ENCODE measurements around the gene RNF150.
"Not testable (repeated sequence)": the region's sequence is repeated elsewhere in the genome, so short reads cannot be mapped to it uniquely, and the experiment has no call there.

Gene RNF150

DNA sequence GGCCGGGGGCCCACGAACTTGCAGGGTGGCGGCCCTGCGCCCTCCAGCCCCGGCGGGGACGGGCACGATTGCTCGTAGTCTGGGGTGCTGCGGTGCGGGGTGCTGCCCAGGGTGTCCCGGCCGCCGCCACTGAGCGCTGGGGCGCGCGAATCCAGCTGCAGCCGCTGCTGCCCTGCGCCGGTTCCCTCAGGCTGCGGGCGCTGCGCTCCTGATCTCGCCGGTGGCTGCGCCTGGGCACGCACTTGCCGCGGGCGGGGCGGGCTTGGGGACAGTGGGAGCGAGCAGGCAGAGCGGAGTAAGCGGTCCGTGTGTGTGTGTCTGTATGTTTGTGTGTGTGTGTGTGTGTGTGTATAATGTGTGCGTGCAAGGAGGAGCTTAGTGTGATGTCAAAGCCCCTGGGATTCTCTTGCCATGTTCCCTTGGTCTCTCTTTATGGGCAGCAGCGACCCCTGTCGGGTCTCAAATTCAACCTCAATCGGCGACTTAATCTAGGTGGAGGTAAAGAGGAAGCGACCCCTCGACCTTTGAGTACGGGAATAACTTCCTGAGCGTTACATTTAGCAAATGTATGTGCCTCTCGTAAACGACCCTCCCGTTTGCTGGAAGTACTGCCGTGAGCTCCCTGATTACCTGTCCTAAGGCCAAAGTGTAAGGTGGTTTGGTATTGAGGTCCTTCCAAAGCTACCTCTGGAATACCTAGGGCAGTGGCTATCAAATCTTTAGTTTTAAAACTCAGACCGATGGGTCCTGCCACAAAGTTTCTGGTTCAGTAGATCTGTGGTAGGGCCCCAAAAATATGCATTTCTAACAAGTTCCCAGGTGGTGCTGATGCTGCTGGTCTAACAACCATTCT is at the start of gene RNF150:
RNF150 (minus strand) TSS at position 324 of the 853 bp plus-strand sequence.
- DNase-seq, result peak; percentile 40

DNA sequence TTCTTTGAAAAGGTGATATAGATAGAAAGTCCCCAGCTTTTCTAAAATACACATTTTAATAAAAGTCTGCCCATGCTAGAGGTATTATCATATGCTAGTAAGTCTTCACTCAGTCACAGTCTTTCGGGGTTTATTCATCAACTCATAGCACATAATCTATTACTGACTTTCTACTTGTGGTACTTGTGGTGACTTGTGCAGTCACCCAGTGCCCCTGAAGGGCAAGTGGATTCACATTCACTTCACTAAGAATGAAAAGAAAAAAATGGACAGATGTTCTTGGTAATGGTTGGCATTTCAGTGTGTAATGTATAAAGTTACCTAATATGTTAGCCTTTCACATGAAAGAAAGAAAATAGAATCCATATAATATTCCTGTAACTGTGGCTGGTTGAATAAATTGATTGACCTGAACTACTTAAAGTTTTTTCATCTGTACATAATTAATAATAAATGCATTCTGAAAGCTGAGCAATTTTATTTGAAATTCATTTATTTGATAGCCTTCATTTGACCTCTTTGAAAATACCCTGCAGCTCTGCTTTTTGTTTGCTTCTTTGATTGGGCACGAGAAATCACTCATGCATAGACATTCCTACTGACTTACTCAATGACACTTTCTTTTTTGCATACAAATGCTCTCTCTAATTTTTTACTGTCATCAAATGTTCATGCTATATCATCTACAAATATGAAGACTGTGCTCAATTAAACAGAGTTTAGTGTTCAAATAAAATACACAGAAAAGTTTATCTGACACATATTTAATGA is 47.9 kb upstream of the RNF150 start:
- no peak for DNase-seq

DNA sequence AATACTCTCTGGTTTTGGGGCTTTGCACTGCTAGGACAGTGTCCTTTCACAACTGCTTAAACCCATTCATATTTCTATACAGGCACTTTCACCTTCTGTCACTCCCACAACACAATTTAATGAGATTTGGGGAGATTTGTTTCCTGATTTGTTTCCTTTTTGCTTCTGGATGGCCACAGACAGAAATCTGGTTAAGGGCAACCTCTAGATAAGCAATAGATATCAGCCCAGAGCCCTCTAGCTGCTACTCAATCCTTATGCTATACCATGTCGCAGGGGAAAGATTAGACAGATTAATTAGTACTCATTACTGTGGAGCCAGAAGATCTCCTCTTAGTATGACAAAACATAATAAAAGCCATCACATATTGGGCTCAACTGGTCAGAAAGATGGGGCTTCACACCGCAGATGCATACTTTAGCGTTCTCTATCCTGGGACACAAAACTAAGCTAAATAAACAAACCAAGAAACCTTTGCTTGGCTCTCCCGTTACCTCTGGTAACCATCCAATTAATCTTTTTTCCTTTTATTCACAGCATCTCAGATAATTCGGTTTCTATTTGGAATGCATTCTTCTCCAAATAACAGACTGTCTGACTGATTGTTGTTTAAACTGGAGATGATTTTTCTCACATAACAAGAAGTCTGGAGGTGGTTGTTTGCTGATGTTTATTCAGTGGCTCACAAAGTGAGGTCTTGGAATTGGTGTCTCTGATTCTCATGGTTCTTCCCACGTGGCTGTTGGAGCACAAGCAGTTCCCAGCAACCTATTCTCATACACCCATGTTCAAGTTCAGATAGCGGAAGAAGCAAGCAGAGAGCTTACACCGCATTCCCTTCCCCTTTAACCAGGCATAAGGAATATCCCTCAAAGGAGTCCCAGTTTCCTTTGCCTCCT is 46.5 kb upstream of the RNF150 start:
- no peak for DNase-seq

DNA sequence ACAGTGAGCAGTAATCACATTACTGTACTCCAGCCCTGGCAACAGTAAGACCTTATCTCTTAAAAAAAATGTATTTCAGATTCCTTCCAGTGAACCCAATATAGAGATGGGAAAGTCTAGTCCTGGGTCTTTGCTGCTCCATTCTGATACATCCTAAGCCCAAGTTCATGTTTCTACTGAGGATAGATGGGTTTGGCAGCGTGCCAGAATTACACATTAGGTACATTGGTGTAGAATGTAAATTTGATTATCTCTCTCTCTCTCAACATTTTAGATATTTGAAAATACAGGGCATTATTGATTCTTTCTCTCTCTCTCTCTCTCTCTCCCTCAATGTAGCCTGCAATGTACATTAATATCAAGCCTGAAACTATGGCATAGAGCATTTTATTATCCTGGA is 43.9 kb upstream of the RNF150 start:
- DNase-seq, result no peak

DNA sequence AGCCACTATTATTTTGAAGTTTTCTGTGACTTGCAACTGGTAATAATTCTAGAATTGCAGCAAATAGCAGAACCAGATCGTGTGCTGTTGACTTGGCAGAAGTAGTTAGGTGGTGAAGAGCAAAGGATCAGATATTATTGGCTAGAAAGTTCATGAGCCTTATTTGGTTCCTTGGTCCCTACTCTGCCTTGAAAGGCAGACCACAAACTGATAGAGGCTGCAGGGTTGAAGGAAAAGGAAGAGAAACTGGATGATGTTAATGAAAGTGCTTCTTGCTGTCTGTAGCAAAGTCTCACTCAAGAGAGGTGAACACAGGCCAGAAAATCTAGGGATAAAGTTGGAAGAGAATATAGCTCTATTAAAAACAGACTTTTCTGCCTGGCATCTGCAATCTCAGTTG is 41.2 kb upstream of the RNF150 start:
- DNase-seq, result no peak

DNA sequence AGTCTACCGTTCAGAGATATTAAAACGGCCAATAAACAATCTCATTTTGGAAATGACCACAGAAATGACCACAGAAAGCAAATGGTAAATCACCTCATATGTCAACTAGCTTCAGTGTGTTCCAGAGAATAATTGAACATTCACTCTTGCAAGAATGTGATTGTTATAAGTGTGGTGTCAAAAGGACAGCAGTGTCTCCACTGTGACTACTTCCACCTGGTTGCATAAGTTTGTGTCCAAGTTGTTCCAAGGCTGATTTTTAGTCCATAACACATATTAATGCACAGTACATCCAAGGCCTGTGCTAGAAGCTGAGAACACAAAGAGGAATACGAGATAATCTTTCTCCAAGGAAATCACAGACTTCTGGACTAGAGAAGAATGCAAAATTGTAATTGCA is 37.4 kb upstream of the RNF150 start:
- no peak for DNase-seq

DNA sequence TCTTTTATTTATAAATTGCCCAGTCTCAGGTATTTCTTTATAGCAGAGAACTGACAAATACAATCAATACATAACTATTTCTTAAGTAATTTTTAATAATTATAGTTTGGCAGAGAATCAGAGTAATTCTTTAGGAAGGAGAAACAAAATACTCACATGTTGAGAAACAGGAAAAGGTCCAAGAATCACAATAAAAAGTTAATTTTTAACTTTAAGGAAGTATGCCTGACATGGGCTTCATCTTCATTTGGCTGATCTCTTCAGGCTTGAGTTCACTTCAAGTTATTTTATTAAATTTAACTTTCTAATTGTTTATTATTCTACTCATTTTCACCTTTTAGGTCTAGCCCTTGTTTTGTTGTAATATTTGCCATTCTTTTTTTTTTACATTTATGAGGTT is 36.1 kb upstream of the RNF150 start:
- DNase-seq, result no peak

DNA sequence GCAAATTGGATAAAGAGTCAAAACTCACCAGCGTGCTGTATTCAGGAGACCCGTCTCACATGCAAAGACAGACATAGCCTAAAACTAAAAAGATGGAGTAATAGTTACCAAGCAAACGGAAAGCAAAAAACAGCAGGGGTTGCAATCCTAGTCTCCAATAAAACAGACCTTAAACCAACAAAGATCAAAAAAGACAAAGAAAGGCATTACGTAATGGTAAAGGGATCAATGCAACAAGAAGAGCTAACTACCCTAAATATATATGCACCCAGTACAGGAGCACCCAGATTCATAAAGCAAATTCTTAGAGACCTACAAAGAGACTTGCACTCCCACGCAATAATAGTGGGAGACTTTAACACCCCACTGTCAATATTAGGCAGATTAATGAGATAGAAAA is 31.7 kb upstream of the RNF150 start:
- not testable (repeated sequence) for DNase-seq

DNA sequence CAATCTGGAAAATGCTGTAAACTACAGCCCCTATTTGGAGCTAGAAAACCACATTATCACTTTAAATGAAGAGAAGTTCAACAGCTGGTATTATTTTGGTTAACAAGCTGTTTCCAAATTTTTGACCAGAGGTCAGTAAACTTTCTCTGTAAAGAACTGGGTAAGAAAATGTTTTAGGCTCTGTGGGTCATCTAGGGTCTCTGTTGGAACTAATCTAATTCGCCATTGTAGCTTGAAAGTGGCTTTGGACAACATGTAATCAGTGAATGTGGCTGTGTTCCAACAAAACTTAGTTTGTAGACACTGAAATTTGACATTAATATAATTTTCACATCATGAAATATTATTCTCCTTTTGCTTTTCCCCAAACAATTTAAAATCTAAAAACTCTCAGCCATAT is 25.8 kb upstream of the RNF150 start:
- DNase-seq, result no peak

DNA sequence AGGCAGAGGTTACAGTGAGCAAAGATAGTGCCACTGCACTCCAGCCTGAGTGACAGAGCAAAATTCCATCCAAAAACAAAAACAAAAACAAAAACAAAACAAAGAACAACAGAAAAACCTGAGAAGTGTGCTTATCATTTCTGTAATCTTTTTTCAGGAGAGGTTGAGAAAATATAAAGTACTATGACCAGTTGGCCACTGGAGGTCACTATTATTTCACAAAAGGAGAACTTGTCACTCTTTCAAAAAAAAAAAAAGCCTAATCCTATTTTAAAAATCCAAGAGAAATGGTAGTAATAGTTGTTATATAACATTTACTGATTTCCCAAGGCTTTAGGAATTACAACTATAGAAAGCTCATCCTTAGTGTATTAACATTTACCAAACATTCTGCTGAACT is 24.9 kb upstream of the RNF150 start:
- DNase-seq, result no peak

DNA sequence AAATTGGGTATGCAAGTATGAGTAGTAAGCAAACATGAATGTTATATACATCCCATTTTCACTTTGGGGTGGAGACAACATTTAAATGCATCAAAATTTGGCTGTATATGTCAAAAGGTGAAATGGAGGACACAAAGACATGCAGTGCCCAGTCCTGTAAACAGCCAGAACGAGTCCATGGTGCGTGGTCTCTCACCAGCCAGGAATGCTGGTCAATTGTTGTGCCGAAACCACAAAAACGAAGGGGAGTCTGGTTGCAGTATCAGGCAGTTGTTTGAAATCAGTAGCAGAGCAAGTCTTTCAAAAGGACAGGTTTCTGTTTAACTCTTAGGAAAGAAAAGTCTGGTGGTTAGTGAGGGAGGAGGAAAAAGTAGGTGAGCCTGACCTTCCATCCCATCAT is 22.3 kb upstream of the RNF150 start:
- no peak for DNase-seq

DNA sequence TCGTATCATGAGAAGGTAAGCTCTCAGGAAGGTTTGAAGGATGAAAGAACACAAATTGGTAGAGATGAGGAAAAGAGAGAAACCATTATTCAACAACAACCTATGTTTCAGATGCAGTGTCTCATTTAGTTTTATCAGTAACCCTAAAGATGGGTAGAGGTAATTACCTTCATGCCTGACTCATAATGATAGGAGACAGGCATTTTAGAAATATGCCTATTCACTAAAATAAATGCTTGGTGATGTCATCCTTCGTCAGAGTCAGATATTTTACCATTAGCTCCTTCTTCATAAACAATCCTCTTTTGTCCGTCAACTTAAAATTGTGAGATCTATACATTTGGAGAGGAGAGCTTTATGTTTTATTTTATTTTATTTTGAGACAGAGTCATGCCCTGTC is 21.5 kb upstream of the RNF150 start:
- no peak for DNase-seq

DNA sequence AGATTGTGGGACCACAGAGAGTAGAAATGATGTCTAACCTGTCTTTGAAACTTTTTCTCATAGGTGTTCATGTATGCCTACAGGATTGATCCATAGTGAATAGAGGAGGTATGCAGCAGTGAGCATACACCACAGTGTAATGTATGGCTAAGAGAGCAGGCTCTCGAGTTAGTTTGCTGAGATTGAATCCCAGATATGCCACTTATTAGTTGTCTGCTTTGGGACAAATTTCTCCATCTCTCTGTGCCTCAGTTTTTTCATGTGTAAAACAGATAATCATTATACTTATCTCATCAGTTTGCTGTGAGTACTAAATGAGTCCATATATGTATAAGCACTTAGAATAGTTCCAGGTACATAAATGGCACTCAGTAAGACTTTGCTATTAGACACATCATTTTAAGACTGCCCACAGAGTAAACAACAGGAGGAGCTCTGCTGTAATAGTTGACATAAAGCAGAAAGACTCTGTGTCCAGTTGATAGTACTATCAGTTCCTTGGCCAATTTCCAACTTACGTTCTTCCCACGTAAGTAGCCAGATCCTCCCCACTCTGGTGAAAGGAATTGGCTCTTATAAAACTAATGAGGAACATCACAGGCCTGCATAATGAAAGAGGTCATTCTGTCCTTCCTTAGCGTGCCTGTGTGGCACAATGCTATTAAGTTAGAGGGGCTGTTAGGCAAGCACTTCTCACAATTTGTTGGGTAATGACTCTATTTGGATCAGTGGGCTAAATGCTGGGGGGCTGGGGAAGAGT is 20.7 kb upstream of the RNF150 start:
- DNase-seq, result no peak

DNA sequence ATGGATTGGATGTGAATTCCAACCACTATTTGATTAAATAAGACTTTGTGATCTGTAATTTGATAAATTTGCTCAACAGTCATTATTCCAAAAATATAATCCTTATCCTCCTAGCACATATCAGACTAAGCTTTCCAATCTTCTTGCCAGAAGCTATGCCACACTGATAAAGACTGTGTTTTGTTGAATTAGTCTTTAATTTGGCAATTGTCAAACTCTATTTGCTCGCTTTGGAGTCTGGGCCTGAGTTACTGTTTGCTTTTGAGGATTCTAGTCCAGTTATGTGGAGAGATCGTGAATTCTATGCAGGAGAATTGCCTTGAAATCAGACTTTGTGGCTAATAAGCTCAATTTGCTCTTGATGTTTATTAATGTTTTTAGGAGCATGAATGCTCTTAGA is 10.9 kb upstream of the RNF150 start:
- DNase-seq, result no peak

DNA sequence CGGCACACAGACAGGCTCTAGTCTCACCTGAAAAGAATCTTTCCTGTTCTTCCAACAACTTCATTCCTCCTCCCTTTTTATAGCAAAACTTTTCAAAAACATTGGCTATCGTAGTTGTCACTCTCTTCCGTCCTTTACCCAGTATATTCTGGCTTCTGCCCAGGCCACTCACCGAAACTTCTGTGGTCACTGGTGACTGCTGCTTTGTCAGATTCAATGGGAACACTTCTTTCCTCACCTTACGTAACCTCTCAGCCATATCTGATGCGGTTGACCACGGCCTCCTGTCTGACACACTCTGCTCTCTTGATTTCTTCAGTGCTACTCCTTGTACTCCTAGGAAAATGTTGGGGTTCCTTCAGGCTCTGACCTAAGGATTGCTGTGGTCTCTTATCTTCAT is 9.2 kb upstream of the RNF150 start:
- DNase-seq, result no peak

DNA sequence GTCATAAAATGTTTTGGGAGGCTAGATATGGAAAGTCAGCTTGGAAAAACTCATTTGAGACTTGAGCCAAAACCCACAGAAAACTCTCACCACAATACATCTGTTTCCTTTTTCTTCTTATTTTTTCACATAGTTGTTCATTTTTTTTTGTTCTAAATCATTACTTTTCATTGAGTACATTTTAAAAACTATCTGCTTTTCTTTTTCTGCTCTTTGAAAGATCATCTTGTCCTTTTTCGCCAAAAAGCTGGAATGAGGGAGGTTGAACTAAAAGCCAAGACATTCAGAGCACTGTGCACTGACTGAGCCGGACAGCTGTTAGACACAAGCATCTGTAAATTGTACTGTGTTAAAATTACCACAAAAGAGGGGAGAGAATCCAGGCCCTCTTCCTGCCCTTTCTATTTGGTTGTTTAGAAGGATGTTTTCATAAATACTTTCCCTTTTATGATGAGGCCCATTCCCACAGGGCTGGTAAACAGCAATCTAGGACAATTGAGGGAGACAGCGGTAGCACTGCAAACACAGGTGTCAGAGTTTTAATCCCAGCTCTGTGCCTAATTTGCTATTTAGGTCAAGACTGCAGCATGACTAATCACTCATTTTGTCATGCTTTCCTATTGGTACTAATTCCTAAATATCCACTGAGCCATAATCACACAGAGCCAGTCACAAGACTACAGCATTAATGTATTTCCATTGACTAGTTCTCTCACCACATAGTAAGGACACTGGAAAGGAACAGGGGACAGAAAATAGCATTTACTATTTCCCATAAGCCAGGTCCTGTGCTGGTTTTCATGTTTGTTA is 7.3 kb upstream of the RNF150 start:
- DNase-seq, result no peak

DNA sequence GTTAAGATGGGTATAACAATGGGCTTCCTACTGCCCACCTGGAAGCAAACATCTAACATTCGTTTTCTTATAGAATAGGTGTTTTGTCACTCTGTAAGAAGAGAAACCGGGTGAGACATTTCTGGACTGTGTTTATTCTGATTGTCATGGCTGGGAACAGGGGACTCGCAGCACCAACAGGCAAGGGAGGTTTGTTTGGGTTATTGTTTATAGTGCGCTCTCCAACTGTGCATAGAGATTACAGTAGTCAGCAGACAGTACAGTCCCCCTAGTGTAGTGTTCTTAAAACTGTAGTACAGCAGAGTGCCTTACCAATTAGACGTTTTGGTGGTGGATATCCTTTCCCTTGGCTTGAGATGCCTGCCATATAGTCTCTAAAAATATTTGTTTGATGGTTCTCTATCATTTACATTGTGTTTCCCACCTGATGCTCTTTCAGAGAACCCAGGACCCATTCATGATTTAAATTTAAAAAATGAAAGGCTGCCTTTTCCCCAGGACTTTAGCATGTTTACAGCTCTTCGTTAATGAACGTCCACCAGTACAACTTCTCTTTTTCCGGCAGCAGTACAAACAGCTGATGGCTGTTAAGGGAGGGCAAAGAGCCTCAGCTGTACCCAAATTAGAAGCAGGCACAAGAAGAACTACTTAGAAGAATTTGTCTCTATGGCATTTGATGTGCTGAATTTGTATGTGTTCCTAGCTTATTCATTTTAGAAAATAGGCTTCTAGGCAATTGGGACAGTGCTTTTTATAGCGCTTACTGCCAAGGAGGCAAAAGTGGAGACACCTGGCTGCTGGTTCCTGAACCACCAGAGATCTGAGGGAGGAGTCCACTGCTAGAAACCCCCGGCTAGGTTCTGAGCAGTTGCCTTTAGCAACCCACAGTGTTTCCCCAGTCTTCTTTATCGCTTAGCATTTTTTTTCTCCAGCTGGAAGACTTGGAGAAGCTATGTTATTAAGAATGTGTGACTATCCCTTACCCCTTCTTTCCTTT is 1.0 kb upstream of the RNF150 start:
- DNase-seq, result no peak

DNA sequence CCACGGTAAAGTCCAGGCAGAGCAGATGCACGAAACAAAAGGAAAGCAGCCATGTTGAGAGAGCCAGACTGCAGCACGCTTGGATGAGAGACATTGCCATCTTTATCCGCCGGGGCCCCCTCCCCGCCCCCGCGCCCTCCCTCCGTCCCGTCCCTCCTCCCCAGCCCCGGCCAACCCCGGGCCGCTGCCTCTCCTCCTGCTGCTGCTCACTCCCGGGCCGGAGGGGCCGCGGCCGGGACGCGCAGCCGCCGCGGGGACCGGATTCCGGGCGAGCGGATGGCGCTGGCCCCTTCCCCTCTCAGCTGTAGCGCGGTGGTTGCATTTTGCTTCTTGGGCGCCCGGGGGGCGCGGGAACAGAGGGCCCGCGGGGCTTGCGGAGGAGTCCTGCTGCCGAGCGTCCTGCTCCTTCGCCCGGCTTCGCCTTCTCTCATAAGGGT is 542 bp downstream of the RNF150 start:
- no peak for DNase-seq

DNA sequence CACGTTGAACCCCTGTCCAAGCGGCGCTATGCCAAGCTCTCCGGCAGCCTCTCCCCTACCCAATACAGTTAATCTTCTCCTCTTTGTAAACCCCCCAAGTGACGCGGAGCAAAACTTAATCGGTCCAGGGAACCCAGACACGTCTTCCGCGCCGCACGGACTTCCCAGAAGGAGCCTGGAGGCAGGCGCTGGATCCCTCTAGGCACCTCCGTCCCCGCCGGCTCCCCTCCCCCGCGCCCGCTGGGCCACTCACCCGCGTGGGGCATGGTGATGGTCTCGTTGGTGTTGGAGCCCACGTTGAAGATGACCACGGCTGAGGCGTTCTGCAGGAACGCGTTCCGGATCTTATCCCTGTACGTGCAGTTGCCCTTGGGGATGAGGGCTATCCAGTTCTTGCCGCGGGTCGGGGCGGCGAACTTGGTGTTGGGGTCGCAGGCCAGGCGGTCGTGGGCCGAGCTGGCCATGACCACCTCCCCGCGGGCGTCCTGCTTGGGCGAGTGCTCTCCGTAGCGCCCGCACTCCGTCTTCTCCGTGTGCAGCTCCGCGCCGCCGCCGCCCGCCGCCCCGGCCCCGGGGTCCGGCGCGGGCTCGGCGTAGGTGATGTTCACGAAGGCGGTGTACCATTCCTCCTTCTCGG is 1.1 kb downstream of the RNF150 start:
- no peak for DNase-seq

DNA sequence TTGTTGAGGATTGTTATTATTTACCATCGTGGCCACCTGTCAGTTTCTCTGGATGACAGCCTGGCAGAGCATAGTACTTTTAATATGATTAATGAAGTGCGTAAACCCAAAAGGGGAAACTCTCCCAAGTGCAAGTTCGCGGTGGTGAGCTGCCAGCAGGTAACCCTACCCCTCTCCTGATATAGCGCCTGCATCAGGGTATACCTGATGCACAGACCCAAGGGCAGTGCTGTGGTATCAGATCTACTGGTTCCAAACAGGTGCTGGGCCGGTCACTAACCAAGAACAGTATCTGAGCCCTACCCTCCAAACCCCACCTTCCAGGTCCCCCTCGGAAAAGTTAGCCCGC is 1.6 kb downstream of the RNF150 start:
- no peak for DNase-seq
